Activated CD8-positive, alpha-beta T cell treated with anti-CD3 and anti-CD28 coated beads, Interleukin-2, amount 10 ng/mL, durations not matched to agents 7 days and 5 days (primary cell): ENCODE data around the gene CD9. TPM values are rescaled to one million over a fixed set of nuclear protein-coding genes. Genes with fewer than 3 reads are reported as not detected.

Experiments
- ATAC-seq: fragments of 150-1000 bp; cut with Tn5 transposase; one replicate; pipeline ENCODE4 v1.10.0; 2021; ENCODE audit warnings: moderate library complexity
- CTCF ChIA-PET: fragments of 350-600 bp; sonication (Branson Sonifier 250); formaldehyde crosslinking; loops from one replicate; lab custom pipeline; 2021; ENCODE audit warnings: antibody characterized with exemption; lab: Charles Lee
- POLR2A ChIA-PET: fragments of 350-600 bp; sonication (Branson Sonifier 250); formaldehyde crosslinking; loops from one replicate; lab custom pipeline; 2021; ENCODE audit warnings: antibody characterized with exemption; lab: Charles Lee
- DNase-seq: peaks from one replicate; pipeline ENCODE4 v3.0.0-alpha.2; 2020
- H3K27ac Mint-ChIP-seq: one replicate; pipeline ENCODE4 v1.8.0; 2021; ENCODE audit warnings: mild to moderate bottlenecking, mixed read lengths
- H3K27me3 Mint-ChIP-seq: one replicate; pipeline ENCODE4 v1.8.0; 2021; ENCODE audit warnings: low read depth, mixed read lengths
- H3K36me3 Mint-ChIP-seq: one replicate; pipeline ENCODE4 v1.8.0; 2021; ENCODE audit warnings: low read depth, mixed read lengths
- H3K4me1 Mint-ChIP-seq: one replicate; pipeline ENCODE4 v1.8.0; 2021; ENCODE audit warnings: low read depth, mixed read lengths
- H3K4me3 Mint-ChIP-seq: one replicate; pipeline ENCODE4 v1.8.0; 2021; ENCODE audit warnings: mild to moderate bottlenecking, mixed read lengths
- H3K9me3 Mint-ChIP-seq: one replicate; pipeline ENCODE4 v1.8.0; 2022; ENCODE audit warnings: mixed read lengths; ENCODE audit not compliant: insufficient read depth
- total RNA-seq, 2 experiments: library from RNA; stranded (reverse); gene quantifications; one replicate each; pipeline ENCODE4 v1.2.3, GENCODE V29; 2021

The CD9 gene
- total RNA-seq, 2 experiments from 2014 or later: 11.6 to 11.9 TPM

DNA sequence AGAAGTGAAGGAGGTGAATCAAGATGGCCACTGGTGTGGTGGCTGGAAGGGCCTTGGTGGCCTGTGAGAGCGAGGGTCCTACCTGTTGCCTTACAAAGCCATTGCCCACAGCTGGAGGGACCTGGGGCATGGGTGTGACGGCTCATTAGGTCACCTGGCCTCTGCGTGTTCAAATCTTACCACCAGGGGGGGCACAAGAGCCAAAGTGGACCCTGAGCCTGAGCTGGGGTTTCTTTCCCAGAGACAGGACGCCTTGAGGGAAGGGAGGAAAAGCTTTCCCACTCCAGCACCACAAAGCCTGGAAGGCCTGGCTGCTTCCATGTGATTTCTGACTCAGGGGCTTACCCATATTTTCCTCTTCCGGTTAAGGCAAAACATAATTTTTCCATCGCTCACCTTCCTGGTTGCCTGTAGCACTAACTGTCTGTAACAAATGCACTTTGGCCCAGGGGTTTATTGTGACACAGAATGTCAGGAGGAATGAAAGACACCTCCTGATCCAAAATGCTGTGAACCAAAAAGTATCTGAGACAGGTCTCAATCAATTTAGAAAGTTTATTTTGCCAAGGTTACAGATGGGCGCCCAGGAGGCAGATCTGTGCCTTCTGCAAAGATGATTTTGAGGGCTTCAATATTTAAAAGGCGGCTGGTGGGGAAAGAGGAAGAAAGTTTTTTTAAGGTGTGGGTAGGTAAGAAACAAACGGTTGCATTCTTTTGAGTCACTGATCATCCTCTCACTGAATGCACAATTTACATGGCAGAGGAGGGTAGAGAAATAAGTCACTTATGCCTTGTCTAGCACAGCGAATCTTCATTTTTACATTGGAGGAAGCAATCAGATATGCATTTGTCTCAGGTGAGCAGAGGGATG, 4.3 kb upstream of the CD9 start:
- H3K36me3 Mint-ChIP-seq: no peaks in the 10 kb centered on the region
- ChIA-PET POLR2A (no interaction called here), CTCF (interaction anchor here (0.7 to 1.9 kb wide), 53 partner anchors 10 to 207 kb away, joined by 3 to 64 read pairs (median 4); no protein-coding TSS in a partner anchor)
- DNase-seq (peak; percentile 83), ATAC-seq (peak; percentile 83)
- H3K27me3 Mint-ChIP-seq: peaks cover 37% of the 10 kb centered on the region
- H3K27ac Mint-ChIP-seq: no peak overlapping the region
- H3K4me3 Mint-ChIP-seq: no peak overlapping the region
- peaks cover 10% of the 10 kb centered on the region for H3K4me1 Mint-ChIP-seq
- no peaks in the 10 kb centered on the region for H3K9me3 Mint-ChIP-seq

DNA sequence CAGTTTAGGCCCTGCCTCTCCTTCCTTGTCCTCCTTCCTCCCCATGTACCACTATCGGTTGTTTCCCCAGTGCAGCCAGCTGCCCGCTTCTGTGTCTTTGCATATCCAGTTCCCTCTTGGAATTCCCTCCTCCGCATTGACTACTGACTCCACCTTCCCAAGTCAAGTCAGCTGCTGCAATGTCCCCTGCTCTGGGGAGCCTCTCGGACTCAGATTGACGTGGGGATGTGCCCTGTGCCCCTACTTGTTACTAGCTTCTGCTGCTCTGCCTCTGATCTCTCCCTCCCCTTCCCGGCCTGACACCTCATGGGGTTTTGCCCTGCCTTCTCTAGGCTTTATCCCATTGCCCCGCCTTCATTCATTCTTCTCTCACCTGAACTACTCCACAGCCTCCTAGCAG, 2.1 kb upstream of the CD9 start:
- POLR2A ChIA-PET: no interaction called here
- peaks cover 50% of the 10 kb centered on the region for H3K27me3 Mint-ChIP-seq

DNA sequence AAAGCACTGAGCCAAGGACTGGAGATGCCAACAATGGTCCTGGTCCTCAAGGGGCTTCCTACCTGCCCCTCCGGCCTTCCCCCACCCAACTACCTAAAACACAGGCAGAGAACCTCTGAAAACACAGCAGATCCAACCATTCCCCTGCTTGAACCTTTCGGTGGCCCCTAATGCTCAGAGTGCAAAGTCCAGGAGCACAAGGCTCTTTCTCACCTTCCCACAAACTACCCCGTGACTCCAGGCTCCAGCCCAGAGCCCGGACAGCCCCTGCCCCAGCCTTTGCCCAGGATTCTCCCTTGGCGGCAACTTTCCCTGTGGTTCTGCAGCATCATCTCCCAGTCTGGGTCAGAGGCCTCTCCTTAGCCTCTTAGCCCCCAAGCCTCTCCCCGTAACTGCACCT, 1.6 kb upstream of the CD9 start:
- Mint-ChIP-seq H3K4me3 (no peak overlapping the region), H3K9me3 (no peaks in the 10 kb centered on the region), H3K4me1 (peaks cover 15% of the 10 kb centered on the region), H3K36me3 (no peaks in the 10 kb centered on the region), H3K27me3 (peaks cover 50% of the 10 kb centered on the region), H3K27ac (no peak overlapping the region)
- DNase-seq: no peak
- ChIA-PET POLR2A (no interaction called here), CTCF (interaction anchor here (1.5 to 1.9 kb wide), 2 partner anchors 80 to 86 kb away, joined by 8 to 11 read pairs; no protein-coding TSS in a partner anchor)
- no peak for ATAC-seq

More for the DNA sequence above, 2.1 kb upstream of the CD9 start:
- Mint-ChIP-seq H3K9me3 (no peaks in the 10 kb centered on the region), H3K36me3 (no peaks in the 10 kb centered on the region), H3K4me3 (no peak overlapping the region), H3K4me1 (peaks cover 15% of the 10 kb centered on the region), H3K27ac (no peak overlapping the region)
- CTCF ChIA-PET: interaction anchor here (1.5 to 1.9 kb wide), 2 partner anchors 80 to 86 kb away, joined by 8 to 11 read pairs; no protein-coding TSS in a partner anchor
- no peak for DNase-seq
- ATAC-seq: no peak

DNA sequence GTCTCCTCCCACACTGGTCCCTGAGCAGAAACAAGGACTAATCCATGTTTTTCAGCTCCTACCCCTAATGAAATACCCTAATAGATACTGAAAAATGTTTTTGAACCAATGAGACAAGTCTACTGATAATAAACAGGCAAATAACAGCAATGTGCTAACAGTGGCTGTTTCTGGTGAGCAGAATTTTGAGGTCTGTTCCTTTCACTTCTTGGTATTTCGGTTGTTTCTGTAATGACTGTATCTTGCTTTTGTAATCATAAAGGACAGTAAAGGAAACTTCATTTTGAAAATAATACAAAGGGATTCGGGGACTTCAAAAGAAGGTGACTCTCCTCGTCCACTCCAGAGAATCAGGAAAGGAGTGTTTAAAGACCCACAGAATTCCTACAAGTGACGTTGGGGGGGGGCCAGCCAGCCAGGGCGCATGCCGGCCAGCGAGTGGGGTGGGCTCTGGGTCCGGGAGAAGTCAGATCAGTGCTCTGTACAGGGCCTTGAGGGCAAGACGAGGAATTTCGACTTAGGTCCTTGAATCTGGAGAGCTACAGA, 1.1 kb upstream of the CD9 start:
- Mint-ChIP-seq H3K4me3 (no peak overlapping the region), H3K36me3 (no peaks in the 10 kb centered on the region), H3K27me3 (peaks cover 47% of the 10 kb centered on the region), H3K4me1 (peaks cover 15% of the 10 kb centered on the region), H3K9me3 (no peaks in the 10 kb centered on the region), H3K27ac (no peak overlapping the region)
- no peak for DNase-seq
- no peak for ATAC-seq
- CTCF ChIA-PET: interaction anchor here (0.8 to 1.9 kb wide), 3 partner anchors 78 to 85 kb away, joined by 4 to 11 read pairs (median 8); no protein-coding TSS in a partner anchor
- POLR2A ChIA-PET: no interaction called here

DNA sequence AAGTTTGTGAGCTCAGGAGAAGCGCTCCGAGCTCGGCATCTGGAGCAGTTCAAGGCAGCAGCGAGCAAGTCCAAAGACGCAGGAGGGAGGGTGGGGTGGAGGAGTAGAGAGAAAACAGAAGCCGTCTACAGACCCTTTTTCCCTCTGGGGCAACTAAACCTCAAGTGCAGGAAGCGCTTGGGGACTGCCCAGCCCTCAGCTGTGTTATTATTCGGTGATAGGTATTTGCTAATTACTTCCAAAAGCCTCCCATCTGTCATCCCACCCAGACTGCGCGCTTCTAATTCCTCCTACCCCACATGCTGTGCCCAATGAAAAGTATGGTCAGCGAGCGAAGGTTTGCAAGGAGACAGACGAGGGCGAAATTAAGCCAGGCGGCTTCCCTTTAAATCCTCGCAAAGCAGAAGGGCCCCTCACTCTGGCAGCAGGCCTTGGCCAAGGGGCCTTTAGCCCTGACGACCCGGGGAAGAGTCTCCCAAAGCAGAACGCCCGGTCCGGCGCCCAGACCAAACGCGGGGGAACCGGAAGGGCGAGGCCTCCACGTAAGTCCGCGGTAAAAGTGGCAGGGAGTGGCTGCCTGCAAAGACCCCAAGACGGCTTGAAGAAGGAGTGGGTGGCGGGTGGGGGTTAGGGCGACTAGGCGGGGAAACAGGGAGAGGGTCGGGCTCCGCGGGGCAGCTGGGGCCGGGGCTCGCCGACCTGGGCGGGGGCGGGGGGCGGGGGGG, 507 bp upstream of the CD9 start:
- ATAC-seq: peak; percentile 17
- no peak overlapping the region for H3K27ac Mint-ChIP-seq
- H3K4me3 Mint-ChIP-seq: peak overlapping the region; percentile 16
- DNase-seq: no peak
- H3K27me3 Mint-ChIP-seq: peaks cover 47% of the 10 kb centered on the region
- ChIA-PET CTCF (interaction anchor here (0.8 to 3.5 kb wide), 4 partner anchors 19 to 79 kb away, joined by 3 to 21 read pairs (median 8); no protein-coding TSS in a partner anchor), POLR2A (no interaction called here)
- peaks cover 19% of the 10 kb centered on the region for H3K4me1 Mint-ChIP-seq
- no peaks in the 10 kb centered on the region for H3K36me3 Mint-ChIP-seq
- H3K9me3 Mint-ChIP-seq: no peaks in the 10 kb centered on the region

DNA sequence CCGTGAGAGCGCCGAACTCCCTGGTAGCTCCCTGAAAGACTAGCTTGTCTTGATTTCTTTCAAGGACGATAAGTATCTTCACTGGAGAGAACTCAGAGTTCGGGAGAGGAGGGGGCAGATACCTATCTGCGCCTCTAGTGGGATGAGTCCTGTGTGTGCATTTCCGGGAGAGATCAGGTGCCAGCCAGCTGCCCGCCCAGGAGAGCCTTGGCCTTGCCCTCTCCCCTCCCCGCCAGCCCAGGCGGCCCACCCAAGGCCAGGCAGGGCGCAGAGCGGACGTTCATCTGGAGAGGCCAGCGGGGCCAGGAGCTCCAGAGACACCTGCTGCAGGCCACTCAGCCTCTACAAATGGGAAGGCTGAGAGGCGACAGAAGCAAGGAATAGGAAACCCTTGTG, 1.0 kb downstream of the CD9 start:
- Mint-ChIP-seq H3K27me3 (peaks cover 47% of the 10 kb centered on the region), H3K4me3 (peak overlapping the region; percentile 63), H3K9me3 (no peaks in the 10 kb centered on the region), H3K27ac (no peak overlapping the region), H3K4me1 (peaks cover 31% of the 10 kb centered on the region), H3K36me3 (no peaks in the 10 kb centered on the region)
- ChIA-PET CTCF (interaction anchor here (0.9 to 3.5 kb wide), 5 partner anchors 11 to 83 kb away, joined by 3 to 21 read pairs (median 3); no protein-coding TSS in a partner anchor), POLR2A (no interaction called here)
- ATAC-seq: no peak
- DNase-seq: no peak

DNA sequence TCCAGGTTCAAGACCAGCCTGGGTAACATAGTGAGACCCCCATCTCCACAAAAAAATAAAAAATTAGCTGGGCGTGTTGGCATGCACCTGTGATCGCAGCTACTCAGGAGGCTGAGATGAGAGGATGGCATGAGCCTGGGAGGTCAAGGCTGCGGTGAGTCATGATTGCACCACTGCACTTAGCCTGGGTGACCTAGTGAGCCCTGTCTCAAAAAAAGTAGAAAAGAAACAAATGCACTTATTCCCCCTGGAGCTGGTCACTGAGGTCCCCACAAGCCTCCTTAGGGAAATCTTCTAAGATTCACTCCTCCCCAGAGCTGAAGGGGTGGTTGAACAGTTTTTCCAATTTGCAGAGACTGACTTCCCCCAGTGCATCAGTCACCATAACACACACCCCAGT, 1.6 kb downstream of the CD9 start:
- no peaks in the 10 kb centered on the region for H3K36me3 Mint-ChIP-seq
- DNase-seq: no peak
- H3K4me3 Mint-ChIP-seq: peak overlapping the region; percentile 26
- ChIA-PET POLR2A (no interaction called here), CTCF (interaction anchor here (2.3 to 3.5 kb wide), 2 partner anchors 77 to 82 kb away, joined by 10 to 21 read pairs; no protein-coding TSS in a partner anchor)
- no peak for ATAC-seq
- peaks cover 47% of the 10 kb centered on the region for H3K27me3 Mint-ChIP-seq
- H3K9me3 Mint-ChIP-seq: no peaks in the 10 kb centered on the region
- H3K4me1 Mint-ChIP-seq: peaks cover 31% of the 10 kb centered on the region
- H3K27ac Mint-ChIP-seq: no peak overlapping the region

DNA sequence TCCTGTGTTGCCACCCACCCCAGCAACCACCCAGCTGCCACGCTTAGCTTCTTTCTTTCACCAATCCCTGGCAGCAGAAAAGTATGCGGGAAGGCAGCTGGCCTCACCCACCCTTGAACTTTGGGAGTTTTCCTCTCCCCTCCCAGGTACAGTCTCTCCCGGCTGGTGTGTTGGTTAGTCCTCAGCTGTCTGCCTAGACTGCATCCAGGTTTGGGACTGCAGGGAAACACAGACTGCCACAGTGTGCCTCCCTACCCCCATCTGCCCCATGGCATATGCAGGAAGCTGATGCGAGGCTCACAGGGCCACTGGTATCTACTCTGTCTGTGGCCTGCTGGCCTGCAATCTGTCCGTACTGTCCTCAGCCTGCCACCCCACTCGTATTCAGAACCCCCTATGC, 2.1 kb downstream of the CD9 start:
- Mint-ChIP-seq H3K9me3 (no peaks in the 10 kb centered on the region), H3K36me3 (no peaks in the 10 kb centered on the region), H3K27me3 (peaks cover 47% of the 10 kb centered on the region), H3K4me1 (peaks cover 31% of the 10 kb centered on the region), H3K27ac (no peak overlapping the region), H3K4me3 (no peak overlapping the region)
- CTCF ChIA-PET: interaction anchor here (2.3 to 3.5 kb wide), 2 partner anchors 76 to 81 kb away, joined by 10 to 21 read pairs; no protein-coding TSS in a partner anchor
- no peak for ATAC-seq
- POLR2A ChIA-PET: no interaction called here
- no peak for DNase-seq

DNA sequence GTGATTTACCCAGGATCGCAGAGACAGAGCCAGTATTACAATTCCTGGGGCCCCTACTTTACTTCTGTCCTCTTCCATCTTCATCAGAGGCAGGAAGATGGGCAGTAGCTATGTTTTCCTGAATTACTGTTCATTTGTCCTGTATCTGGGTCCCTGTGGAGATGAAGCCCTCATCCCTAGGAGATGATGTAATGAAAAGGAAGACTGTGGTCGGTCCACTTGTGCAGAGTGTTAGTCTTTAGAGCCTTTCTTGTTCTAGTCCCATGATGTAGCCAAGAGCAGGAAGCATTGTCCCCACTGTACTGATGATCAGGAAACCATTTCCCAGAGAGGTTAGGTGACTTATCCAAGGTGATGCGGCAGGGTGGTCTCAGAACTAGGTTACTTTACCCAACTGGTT, 2.6 kb downstream of the CD9 start:
- Mint-ChIP-seq H3K4me3 (no peak overlapping the region), H3K4me1 (peaks cover 31% of the 10 kb centered on the region), H3K27me3 (peaks cover 46% of the 10 kb centered on the region), H3K9me3 (no peaks in the 10 kb centered on the region), H3K36me3 (no peaks in the 10 kb centered on the region), H3K27ac (no peak overlapping the region)
- POLR2A ChIA-PET: no interaction called here
- no peak for DNase-seq
- CTCF ChIA-PET: interaction anchor here (1.0 to 3.5 kb wide), 5 partner anchors 9 to 82 kb away, joined by 3 to 21 read pairs (median 4); no protein-coding TSS in a partner anchor
- ATAC-seq: no peak

DNA sequence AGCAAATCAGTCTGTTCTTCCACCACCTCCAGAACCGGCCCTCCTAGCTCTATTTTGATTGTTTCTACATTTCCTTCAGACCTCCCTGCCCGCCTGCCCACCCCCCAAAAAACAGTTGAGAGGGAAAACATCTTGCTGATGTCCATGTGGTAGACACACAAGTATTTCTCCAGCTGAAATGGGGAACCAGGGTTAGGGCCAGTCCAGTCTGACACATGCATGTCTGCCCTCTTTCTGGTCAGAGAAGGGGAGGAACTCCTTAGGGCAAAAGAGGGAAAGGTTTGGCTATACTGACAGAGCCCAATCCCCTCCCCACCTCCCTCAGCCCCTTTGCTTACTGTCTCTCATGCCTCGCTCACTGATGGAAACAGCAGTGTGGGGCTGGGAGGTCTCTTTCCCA, 3.4 kb downstream of the CD9 start:
- peaks cover 31% of the 10 kb centered on the region for H3K4me1 Mint-ChIP-seq
- H3K36me3 Mint-ChIP-seq: no peaks in the 10 kb centered on the region
- peaks cover 38% of the 10 kb centered on the region for H3K27me3 Mint-ChIP-seq
- no peak overlapping the region for H3K4me3 Mint-ChIP-seq
- no peak for DNase-seq
- no peaks in the 10 kb centered on the region for H3K9me3 Mint-ChIP-seq
- ChIA-PET CTCF (interaction anchor here (1.0 to 4.6 kb wide), 8 partner anchors 8 to 81 kb away, joined by 3 to 25 read pairs (median 6); no protein-coding TSS in a partner anchor), POLR2A (no interaction called here)
- no peak for ATAC-seq
- H3K27ac Mint-ChIP-seq: no peak overlapping the region

DNA sequence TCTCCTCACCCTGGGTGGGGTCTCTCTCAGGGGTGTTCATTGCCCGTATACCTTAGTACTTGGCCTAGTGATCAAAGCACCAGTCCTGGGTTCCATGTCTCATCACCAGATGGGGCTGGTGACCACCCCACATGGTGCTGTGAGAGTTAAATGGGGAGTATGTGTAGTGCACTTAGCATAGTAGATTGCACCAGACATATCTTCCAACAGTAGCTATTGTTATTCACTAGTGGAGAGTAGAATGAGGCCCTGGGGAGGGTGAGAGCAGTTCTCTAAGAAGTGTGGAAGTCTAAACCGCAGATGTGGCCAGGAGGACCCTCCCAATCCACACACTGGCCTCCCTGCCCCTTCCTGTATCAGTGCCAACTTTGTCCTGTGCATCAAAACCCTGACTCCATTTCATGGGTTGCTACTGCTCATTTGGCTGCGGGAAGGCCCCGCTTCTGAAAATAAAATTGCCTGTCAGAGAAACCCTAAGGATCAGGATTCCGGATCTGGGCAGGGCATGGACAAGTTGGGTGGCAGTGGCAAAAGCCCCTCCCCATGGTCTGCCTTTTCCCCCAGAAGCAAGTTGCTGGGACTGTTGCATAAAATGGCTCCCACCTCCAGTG, 4.4 kb downstream of the CD9 start:
- ATAC-seq (no peak), DNase-seq (no peak)
- Mint-ChIP-seq H3K4me3 (no peak overlapping the region), H3K4me1 (peaks cover 24% of the 10 kb centered on the region), H3K27ac (no peak overlapping the region), H3K9me3 (no peaks in the 10 kb centered on the region), H3K27me3 (peaks cover 29% of the 10 kb centered on the region), H3K36me3 (no peaks in the 10 kb centered on the region)
- POLR2A ChIA-PET: interaction anchor here (1.1 kb wide), 1 partner anchor 24 kb away, joined by 4 read pairs; no protein-coding TSS in a partner anchor
- CTCF ChIA-PET: interaction anchor here (0.9 to 4.6 kb wide), 6 partner anchors 9 to 80 kb away, joined by 3 to 25 read pairs (median 6); no protein-coding TSS in a partner anchor
